ENCODE data around the gene UBE3C.

DNA sequence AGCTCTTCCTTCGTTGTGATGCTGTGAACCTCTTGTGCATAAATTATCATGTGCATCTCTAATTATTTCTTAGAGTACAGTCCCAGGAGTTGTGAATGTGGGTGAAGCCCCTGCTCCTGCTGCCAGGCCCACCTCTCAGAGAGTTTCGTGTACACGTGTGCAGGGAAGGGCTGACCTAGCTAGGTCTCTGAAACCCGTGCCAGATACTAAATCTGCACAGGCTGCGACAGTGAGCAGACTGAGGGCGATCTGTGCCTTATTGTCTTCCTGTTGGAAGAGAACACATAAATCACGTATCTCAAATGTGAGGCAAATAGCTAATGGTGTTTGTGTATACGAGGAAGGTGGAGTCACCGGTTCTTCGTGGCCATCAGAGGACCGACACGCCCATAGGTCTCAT is 126.3 kb downstream of the UBE3C start:
- TF ChIP-seq POLR2AphosphoS5 (IDR thresholded peaks at IDR 0.05; ENCODE audit: low read depth), result no peak
- TF ChIP-seq, protein P1, sequence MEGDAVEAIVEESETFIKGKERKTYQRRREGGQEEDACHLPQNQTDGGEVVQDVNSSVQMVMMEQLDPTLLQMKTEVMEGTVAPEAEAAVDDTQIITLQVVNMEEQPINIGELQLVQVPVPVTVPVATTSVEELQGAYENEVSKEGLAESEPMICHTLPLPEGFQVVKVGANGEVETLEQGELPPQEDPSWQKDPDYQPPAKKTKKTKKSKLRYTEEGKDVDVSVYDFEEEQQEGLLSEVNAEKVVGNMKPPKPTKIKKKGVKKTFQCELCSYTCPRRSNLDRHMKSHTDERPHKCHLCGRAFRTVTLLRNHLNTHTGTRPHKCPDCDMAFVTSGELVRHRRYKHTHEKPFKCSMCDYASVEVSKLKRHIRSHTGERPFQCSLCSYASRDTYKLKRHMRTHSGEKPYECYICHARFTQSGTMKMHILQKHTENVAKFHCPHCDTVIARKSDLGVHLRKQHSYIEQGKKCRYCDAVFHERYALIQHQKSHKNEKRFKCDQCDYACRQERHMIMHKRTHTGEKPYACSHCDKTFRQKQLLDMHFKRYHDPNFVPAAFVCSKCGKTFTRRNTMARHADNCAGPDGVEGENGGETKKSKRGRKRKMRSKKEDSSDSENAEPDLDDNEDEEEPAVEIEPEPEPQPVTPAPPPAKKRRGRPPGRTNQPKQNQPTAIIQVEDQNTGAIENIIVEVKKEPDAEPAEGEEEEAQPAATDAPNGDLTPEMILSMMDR (IDR thresholded peaks at IDR 0.05; ENCODE audit: insufficient read depth, low read length), result no peak
- no peak for TF ChIP-seq SPI1 (IDR thresholded peaks at IDR 0.05; ENCODE audit: borderline replicate concordance, low read depth)
- no peak for TF ChIP-seq GABPA (IDR thresholded peaks at IDR 0.05; ENCODE audit: low read depth)
- TF ChIP-seq, protein P2, sequence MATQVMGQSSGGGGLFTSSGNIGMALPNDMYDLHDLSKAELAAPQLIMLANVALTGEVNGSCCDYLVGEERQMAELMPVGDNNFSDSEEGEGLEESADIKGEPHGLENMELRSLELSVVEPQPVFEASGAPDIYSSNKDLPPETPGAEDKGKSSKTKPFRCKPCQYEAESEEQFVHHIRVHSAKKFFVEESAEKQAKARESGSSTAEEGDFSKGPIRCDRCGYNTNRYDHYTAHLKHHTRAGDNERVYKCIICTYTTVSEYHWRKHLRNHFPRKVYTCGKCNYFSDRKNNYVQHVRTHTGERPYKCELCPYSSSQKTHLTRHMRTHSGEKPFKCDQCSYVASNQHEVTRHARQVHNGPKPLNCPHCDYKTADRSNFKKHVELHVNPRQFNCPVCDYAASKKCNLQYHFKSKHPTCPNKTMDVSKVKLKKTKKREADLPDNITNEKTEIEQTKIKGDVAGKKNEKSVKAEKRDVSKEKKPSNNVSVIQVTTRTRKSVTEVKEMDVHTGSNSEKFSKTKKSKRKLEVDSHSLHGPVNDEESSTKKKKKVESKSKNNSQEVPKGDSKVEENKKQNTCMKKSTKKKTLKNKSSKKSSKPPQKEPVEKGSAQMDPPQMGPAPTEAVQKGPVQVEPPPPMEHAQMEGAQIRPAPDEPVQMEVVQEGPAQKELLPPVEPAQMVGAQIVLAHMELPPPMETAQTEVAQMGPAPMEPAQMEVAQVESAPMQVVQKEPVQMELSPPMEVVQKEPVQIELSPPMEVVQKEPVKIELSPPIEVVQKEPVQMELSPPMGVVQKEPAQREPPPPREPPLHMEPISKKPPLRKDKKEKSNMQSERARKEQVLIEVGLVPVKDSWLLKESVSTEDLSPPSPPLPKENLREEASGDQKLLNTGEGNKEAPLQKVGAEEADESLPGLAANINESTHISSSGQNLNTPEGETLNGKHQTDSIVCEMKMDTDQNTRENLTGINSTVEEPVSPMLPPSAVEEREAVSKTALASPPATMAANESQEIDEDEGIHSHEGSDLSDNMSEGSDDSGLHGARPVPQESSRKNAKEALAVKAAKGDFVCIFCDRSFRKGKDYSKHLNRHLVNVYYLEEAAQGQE (IDR thresholded peaks at IDR 0.05; ENCODE audit: insufficient replicate concordance, low read depth), result no peak
